ENCODE results near the gene PLEKHA5.

The PLEKHA5 gene

DNA sequence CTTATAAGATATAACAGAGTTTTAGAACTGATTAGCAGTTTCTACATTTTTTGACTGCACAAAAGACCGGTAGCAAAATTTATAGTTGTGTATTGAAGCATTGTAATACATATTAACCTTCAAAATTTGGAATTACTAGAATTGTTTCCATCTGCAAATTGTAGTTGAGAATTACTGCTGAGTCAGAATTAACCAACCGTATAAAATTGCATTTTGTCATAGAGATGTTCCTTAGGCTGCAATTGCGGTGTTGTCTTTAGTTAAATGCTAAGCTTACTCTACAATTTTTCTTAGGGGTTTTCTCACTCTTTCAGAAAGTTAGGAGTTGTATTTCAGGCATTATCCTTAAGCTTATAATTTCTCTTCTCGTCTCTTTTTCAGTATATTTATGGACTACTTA lies 132.2 kb downstream of the PLEKHA5 start:
- no peaks in the 10 kb centered on the region for H3K4me1 ChIP-seq (ENCODE audit: control insufficient read depth, low read length)
- no peaks in the 10 kb centered on the region for H3K9me2 ChIP-seq (replicated peaks; ENCODE audit: control insufficient read depth, low read length)
- no peak overlapping the region for H3K27ac ChIP-seq (ENCODE audit: low read depth, low read length)
- H4K20me1 ChIP-seq (ENCODE audit: control insufficient read depth, insufficient read depth, low read depth, low read length): no peaks in the 10 kb centered on the region
- no peaks in the 10 kb centered on the region for H3K9me3 ChIP-seq (ENCODE audit: control insufficient read depth, insufficient read depth, low read length)
- no peak overlapping the region for H3K4me2 ChIP-seq (ENCODE audit: low read length)
- no peaks in the 10 kb centered on the region for H3K36me3 ChIP-seq (ENCODE audit: control insufficient read depth, low read length)
- H3K4me3 ChIP-seq (ENCODE audit: low read length): no peak overlapping the region
- no peaks in the 10 kb centered on the region for H3K27me3 ChIP-seq (ENCODE audit: control insufficient read depth, low read length)
- no peaks in the 10 kb centered on the region; the same call in 1 of the 2 replicates for H3F3A ChIP-seq (ENCODE audit: control insufficient read depth, insufficient read depth)
- H3K79me2 ChIP-seq (ENCODE audit: control insufficient read depth, low read length): no peaks in the 10 kb centered on the region
- TF ChIP-seq EZH2phosphoT487 (IDR thresholded peaks at IDR 0.05; ENCODE audit: borderline replicate concordance, low read length) (no peak), CTCF (IDR thresholded peaks at IDR 0.05; ENCODE audit: low read depth, low read length, poor library complexity, severe bottlenecking) (no peak)

DNA sequence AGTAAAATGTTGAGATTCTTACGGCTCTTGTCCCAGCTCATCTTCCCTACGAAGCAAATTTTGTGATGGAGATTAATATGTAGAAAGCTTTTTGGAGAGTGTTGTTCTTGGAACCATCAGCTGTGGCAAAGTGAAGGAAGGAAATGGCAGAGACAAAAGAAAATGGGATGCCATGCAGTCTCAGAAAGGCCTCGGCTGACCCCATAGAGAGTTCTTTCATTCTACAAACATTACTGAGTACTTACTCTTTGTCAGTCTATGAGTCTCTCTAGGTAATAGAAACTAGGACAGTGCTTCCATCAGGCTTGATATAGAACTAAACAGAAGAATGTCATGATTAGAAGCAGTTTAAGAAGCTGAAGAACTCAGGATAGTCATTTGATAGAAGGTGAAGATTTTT lies 134.1 kb downstream of the PLEKHA5 start:
- Histone ChIP-seq H3K36me3 (ENCODE audit: control insufficient read depth, low read length) (no peaks in the 10 kb centered on the region), H3K27ac (ENCODE audit: low read depth, low read length) (no peak overlapping the region), H3K79me2 (ENCODE audit: control insufficient read depth, low read length) (no peaks in the 10 kb centered on the region), H4K20me1 (ENCODE audit: control insufficient read depth, insufficient read depth, low read depth, low read length) (no peaks in the 10 kb centered on the region), H3K4me1 (ENCODE audit: control insufficient read depth, low read length) (no peaks in the 10 kb centered on the region), H3K9me2 (replicated peaks; ENCODE audit: control insufficient read depth, low read length) (no peaks in the 10 kb centered on the region), H3F3A (ENCODE audit: control insufficient read depth, insufficient read depth) (no peaks in the 10 kb centered on the region), H3K27me3 (ENCODE audit: control insufficient read depth, low read length) (no peaks in the 10 kb centered on the region), H3K4me3 (ENCODE audit: low read length) (no peak overlapping the region), H3K9me3 (ENCODE audit: control insufficient read depth, insufficient read depth, low read length) (no peaks in the 10 kb centered on the region), H3K4me2 (ENCODE audit: low read length) (no peak overlapping the region)
- TF ChIP-seq EZH2phosphoT487 (IDR thresholded peaks at IDR 0.05; ENCODE audit: borderline replicate concordance, low read length) (no peak), CTCF (IDR thresholded peaks at IDR 0.05; ENCODE audit: low read depth, low read length, poor library complexity, severe bottlenecking) (no peak)

GRCh38 chr12:19273482-19274330 lies 144.2 kb downstream of the PLEKHA5 start:
- Histone ChIP-seq H3K36me3 (ENCODE audit: control insufficient read depth, low read length) (no peaks in the 10 kb centered on the region; the same call in 1 of the 2 replicates), H3K27ac (ENCODE audit: low read depth, low read length) (no peak overlapping the region)

More at GRCh38 chr12:19273482-19274330, 144.2 kb downstream of the PLEKHA5 start:
- Histone ChIP-seq H3K9me3 (ENCODE audit: control insufficient read depth, insufficient read depth, low read length) (no peaks in the 10 kb centered on the region), H3K9me2 (replicated peaks; ENCODE audit: control insufficient read depth, low read length) (no peaks in the 10 kb centered on the region), H3F3A (ENCODE audit: control insufficient read depth, insufficient read depth) (no peaks in the 10 kb centered on the region), H3K79me2 (ENCODE audit: control insufficient read depth, low read length) (no peaks in the 10 kb centered on the region), H3K27me3 (ENCODE audit: control insufficient read depth, low read length) (no peaks in the 10 kb centered on the region), H3K4me3 (ENCODE audit: low read length) (no peak overlapping the region), H3K4me2 (ENCODE audit: low read length) (no peak overlapping the region), H4K20me1 (ENCODE audit: control insufficient read depth, insufficient read depth, low read depth, low read length) (no peaks in the 10 kb centered on the region), H3K4me1 (ENCODE audit: control insufficient read depth, low read length) (peaks cover 3% of the 10 kb centered on the region; the same call in 1 of the 2 replicates)
- TF ChIP-seq EZH2phosphoT487 (IDR thresholded peaks at IDR 0.05; ENCODE audit: borderline replicate concordance, low read length): no peak
- TF ChIP-seq CTCF (IDR thresholded peaks at IDR 0.05; ENCODE audit: low read depth, low read length, poor library complexity, severe bottlenecking): no peak
